Fibroblast of lung (primary cell): ENCODE results near the gene MYOD1. TPM values are rescaled to one million over a fixed set of nuclear protein-coding genes. Genes with fewer than 3 reads are reported as not detected.
A peak's percentile ranks its signal among the peaks of the same experiment; 100 is the strongest.

ENCODE experiments used
- DNase-seq, 2 donors: peaks; one replicate each; pipeline versions ENCODE4 v3.0.0 to v3.0.0-alpha.2; 2010; ENCODE audit warnings: low read depth in 2 of 2
- H2AFZ ChIP-seq: 2 replicates; pipeline ENCODE4 v1.5.1; 2012; ENCODE audit warnings: low read length, control low read depth, inconsistent platforms
- H3K27ac ChIP-seq: 2 replicates; pipeline ENCODE4 v1.5.1; 2011; ENCODE audit warnings: low read length, control low read depth; ENCODE audit not compliant: insufficient read depth
- H3K27me3 ChIP-seq: 2 replicates; pipeline ENCODE4 v1.5.1; 2011; ENCODE audit warnings: mild to moderate bottlenecking, low read length; ENCODE audit not compliant: control insufficient read depth, insufficient read depth
- H3K36me3 ChIP-seq: 2 replicates; pipeline ENCODE4 v1.5.1; 2011; ENCODE audit warnings: low read length; ENCODE audit not compliant: control insufficient read depth, insufficient read depth
- H3K4me1 ChIP-seq: 2 replicates; pipeline ENCODE4 v1.5.1; 2011; ENCODE audit warnings: low read length; ENCODE audit not compliant: control insufficient read depth, insufficient read depth; ENCODE audit errors: extremely low read depth
- H3K4me2 ChIP-seq: 2 replicates; pipeline ENCODE4 v1.5.1; 2011; ENCODE audit warnings: low read length, control low read depth; ENCODE audit not compliant: insufficient read depth; ENCODE audit errors: extremely low read depth
- H3K4me3 ChIP-seq, 4 experiments: fragments of 200-600 bp in 1 of 4; sonication (generic) in 1 of 4; replicated peaks in 1 of 4; 2 replicates each; pipeline ENCODE4 v1.5.1; 2011 to 2016; ENCODE audit warnings: low read length in 4 of 4, low read depth in 3 of 4, mild to moderate bottlenecking in 3 of 4, control low read depth in 2 of 4, inconsistent platforms in 1 of 4, mixed read lengths in 1 of 4; ENCODE audit not compliant: insufficient read depth in 1 of 4; ENCODE audit errors: control extremely low read depth in 1 of 4
- H3K79me2 ChIP-seq: 2 replicates; pipeline ENCODE4 v1.5.1; 2012; ENCODE audit warnings: mild to moderate bottlenecking, low read length, inconsistent platforms; ENCODE audit not compliant: control insufficient read depth, insufficient read depth
- H3K9ac ChIP-seq: 2 replicates; pipeline ENCODE4 v1.5.1; 2011; ENCODE audit warnings: mild to moderate bottlenecking, low read length, control low read depth; ENCODE audit not compliant: insufficient read depth
- H3K9me3 ChIP-seq: 2 replicates; pipeline ENCODE4 v1.5.1; 2012; ENCODE audit warnings: low read depth, low read length; ENCODE audit not compliant: control insufficient read depth, insufficient read depth
- H4K20me1 ChIP-seq: 2 replicates; pipeline ENCODE4 v1.5.1; 2011; ENCODE audit warnings: low read length; ENCODE audit not compliant: control insufficient read depth, insufficient read depth; ENCODE audit errors: extremely low read depth
- CTCF ChIP-seq, 2 donors: IDR thresholded peaks in 1 of 2; conservative IDR thresholded peaks in 1 of 2; 1 replicate in 1 of 2; 2 replicates in 1 of 2; pipeline ENCODE4 v1.5.1; 2011 to 2012; ENCODE audit warnings: low read length in 2 of 2, control low read depth in 1 of 2, inconsistent platforms in 1 of 2, low read depth in 1 of 2, mild to moderate bottlenecking in 1 of 2
- EZH2 ChIP-seq: IDR thresholded peaks from 2 replicates; pipeline ENCODE4 v1.5.1; 2012; ENCODE audit warnings: low read length, control low read depth, mild to moderate bottlenecking; ENCODE audit errors: missing control alignments
- polyA plus RNA-seq, 2 donors: library from polyadenylated mRNA; depleted of rRNA in 1 of 2; stranded (reverse) in 1 of 2; unstranded in 1 of 2; fragments of >200 nt; gene quantifications; 2 replicates each; pipeline ENCODE4 v1.2.1, GENCODE V29; 2011 to 2012; ENCODE audit warnings: missing spikeins in 1 of 2
- total RNA-seq: library from RNA; depleted of rRNA; stranded (reverse); fragments of >200 nt; gene quantifications from 2 replicates; pipeline ENCODE4 v1.2.1, GENCODE V29; 2014

Gene MYOD1
- total and polyA plus RNA-seq, 2 donors (not counting 1 experiment from before 2014, with no cell fraction given), result not detected

- H3K9me3 ChIP-seq, result no peaks in the 10 kb centered on the region
- no peak overlapping the region for H2AFZ ChIP-seq
- H3K79me2 ChIP-seq, result no peaks in the 10 kb centered on the region
- H3K27ac ChIP-seq, result no peak overlapping the region
- no peak for DNase-seq
- TF ChIP-seq CTCF (conservative IDR thresholded peaks at IDR 0.05 in 1 of 2, IDR thresholded peaks at IDR 0.05 in 1 of 2; ENCODE audit: low read depth in 1 of 2, low read length in 2 of 2), result no peak
- TF ChIP-seq EZH2, result no peak
- H3K4me3 ChIP-seq, result no peak overlapping the region
- H3K4me2 ChIP-seq, result no peak overlapping the region
- no peaks in the 10 kb centered on the region for H3K4me1 ChIP-seq
- H4K20me1 ChIP-seq, result no peaks in the 10 kb centered on the region
- no peak overlapping the region for H3K9ac ChIP-seq
- H3K36me3 ChIP-seq, result no peaks in the 10 kb centered on the region
- H3K27me3 ChIP-seq, result peaks cover 9% of the 10 kb centered on the region
Observed at GRCh38 chr11:17743026-17743807, 23.8 kb downstream of the MYOD1 start.

- DNase-seq, result peak; percentile 46 to 81
- H3K9me3 ChIP-seq, result no peaks in the 10 kb centered on the region
- no peak overlapping the region for H3K4me2 ChIP-seq
Observed at GRCh38 chr11:17743808-17744119, 24.4 kb downstream of the MYOD1 start.

More at GRCh38 chr11:17743808-17744119, 24.4 kb downstream of the MYOD1 start:
- Histone ChIP-seq H4K20me1 (no peaks in the 10 kb centered on the region), H3K27ac (no peak overlapping the region), H3K36me3 (no peaks in the 10 kb centered on the region), H2AFZ (no peak overlapping the region), H3K79me2 (no peaks in the 10 kb centered on the region), H3K27me3 (peaks cover 5% of the 10 kb centered on the region), H3K4me1 (no peaks in the 10 kb centered on the region), H3K9ac (no peak overlapping the region), H3K4me3 (no peak overlapping the region)
- TF ChIP-seq EZH2 (no peak), CTCF (conservative IDR thresholded peaks at IDR 0.05 in 1 of 2, IDR thresholded peaks at IDR 0.05 in 1 of 2; ENCODE audit: low read depth in 1 of 2, low read length in 2 of 2) (no peak)
